Measurements from ENCODE around the gene ABLIM2. TPM values are rescaled to one million over a fixed set of nuclear protein-coding genes. Genes with fewer than 3 reads are reported as not detected.

The ABLIM2 gene
- total and polyA plus RNA-seq, 2 of the 13 experiments (the other 11 are each of a cell fraction or from before 2014, with no cell fraction given): 0.20 to 0.37 TPM

DNA sequence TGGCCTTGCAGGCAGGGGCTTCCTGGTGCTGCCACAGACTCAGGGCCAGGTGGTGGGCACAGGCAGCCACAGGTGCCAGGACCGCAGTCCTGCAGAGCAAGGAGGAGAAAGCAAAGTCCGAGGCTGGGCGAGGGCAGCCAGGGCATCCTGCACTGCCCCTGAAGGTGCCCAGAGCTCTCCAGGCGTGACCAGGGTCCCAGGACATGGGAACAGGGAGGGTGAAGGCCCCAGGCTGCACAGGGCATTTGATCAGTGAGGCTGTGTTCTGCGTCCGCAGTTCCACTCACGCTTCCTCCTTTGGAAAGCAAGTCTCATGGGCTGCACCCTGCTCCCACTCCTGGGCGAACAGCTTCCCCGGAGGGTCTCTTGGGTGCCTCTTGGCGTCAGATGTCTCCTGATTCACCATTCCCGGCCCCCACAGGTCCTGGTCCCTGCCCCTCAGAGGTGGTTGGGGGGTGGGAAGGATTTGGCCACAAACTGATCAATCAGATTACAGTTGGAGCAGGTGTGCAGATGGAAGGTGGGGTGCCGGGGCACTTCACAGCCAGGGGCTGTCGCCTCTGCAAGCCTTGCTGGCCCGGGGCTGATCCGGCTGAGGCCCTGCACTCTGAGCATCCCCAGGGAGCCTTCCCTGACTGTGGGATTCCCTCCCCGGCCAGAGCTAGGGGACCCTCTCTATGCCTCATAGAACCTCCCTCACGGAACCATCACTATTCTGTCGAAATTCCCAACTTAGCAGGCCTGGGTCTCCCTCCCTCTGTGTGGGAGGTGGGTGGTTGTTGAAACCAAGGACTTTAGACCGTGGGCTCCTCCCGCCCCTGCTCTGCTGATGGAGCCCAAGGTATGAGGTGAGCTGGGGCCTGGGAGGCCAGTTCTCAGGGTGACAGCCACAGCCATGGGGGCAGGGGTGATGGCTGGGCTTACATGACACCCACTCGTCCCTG, 43.8 kb upstream of the ABLIM2 start (continued):
- TF ChIP-seq ZNF577 (CRISPR knock-in tag; IDR thresholded peaks at IDR 0.05; ENCODE audit: borderline replicate concordance, low read depth) (no peak), ZNF749 (CRISPR knock-in tag; IDR thresholded peaks at IDR 0.05; ENCODE audit: borderline replicate concordance) (no peak), YY1 (IDR thresholded peaks at IDR 0.05; ENCODE audit: insufficient read depth, insufficient replicate concordance, low read depth, low read length) (no peak), ZNF644 (CRISPR knock-in tag; IDR thresholded peaks at IDR 0.05; ENCODE audit: low read depth) (peak; percentile 70; the same call in 1 of the 2 replicates), ZEB1 (IDR thresholded peaks at IDR 0.05; ENCODE audit: insufficient replicate concordance, low read depth) (peak; percentile 48), RBFOX2 (IDR thresholded peaks at IDR 0.05; ENCODE audit: low read depth, low read length) (peak; percentile 45; the same call in 1 of the 2 replicates), IRF2 (CRISPR knock-in tag; IDR thresholded peaks at IDR 0.05) (peak; percentile 68; the same call in 1 of the 2 replicates), SP1 (IDR thresholded peaks at IDR 0.05) (no peak), SP1 (CRISPR knock-in tag; IDR thresholded peaks at IDR 0.05) (0 out of 2 replicates have a peak, but pooled peaks have one; percentile 11), ZNF724P (CRISPR knock-in tag; IDR thresholded peaks at IDR 0.05; ENCODE audit: borderline replicate concordance) (0 out of 2 replicates have a peak, but pooled peaks have one; percentile 23), KDM6A (CRISPR knock-in tag; IDR thresholded peaks at IDR 0.05; ENCODE audit: low read depth) (peak; percentile 69; the same call in 1 of the 2 replicates), SRY (CRISPR knock-in tag; IDR thresholded peaks at IDR 0.05) (no peak), RCOR2 (CRISPR knock-in tag; IDR thresholded peaks at IDR 0.05) (peak; percentile 52; the same call in 1 of the 2 replicates), HIVEP1 (CRISPR knock-in tag; IDR thresholded peaks at IDR 0.05) (peak; percentile 71; the same call in 1 of the 2 replicates), ZNF136 (CRISPR knock-in tag; IDR thresholded peaks at IDR 0.05; ENCODE audit: low read depth) (no peak), ZNF556 (CRISPR knock-in tag; IDR thresholded peaks at IDR 0.05; ENCODE audit: borderline replicate concordance) (no peak), ZNF614 (CRISPR knock-in tag; IDR thresholded peaks at IDR 0.05; ENCODE audit: borderline replicate concordance) (peak; percentile 42; the same call in 1 of the 2 replicates), KAT7 (CRISPR knock-in tag; IDR thresholded peaks at IDR 0.05; ENCODE audit: borderline replicate concordance) (no peak), ZNF891 (CRISPR knock-in tag; IDR thresholded peaks at IDR 0.05) (peak; percentile 37; the same call in 1 of the 2 replicates)
- TF ChIP-seq, protein P1, sequence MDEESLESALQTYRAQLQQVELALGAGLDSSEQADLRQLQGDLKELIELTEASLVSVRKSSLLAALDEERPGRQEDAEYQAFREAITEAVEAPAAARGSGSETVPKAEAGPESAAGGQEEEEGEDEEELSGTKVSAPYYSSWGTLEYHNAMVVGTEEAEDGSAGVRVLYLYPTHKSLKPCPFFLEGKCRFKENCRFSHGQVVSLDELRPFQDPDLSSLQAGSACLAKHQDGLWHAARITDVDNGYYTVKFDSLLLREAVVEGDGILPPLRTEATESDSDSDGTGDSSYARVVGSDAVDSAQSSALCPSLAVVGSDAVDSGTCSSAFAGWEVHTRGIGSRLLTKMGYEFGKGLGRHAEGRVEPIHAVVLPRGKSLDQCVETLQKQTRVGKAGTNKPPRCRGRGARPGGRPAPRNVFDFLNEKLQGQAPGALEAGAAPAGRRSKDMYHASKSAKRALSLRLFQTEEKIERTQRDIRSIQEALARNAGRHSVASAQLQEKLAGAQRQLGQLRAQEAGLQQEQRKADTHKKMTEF (CRISPR knock-in tag; IDR thresholded peaks at IDR 0.05): peak; percentile 57
- TF ChIP-seq, protein P2, sequence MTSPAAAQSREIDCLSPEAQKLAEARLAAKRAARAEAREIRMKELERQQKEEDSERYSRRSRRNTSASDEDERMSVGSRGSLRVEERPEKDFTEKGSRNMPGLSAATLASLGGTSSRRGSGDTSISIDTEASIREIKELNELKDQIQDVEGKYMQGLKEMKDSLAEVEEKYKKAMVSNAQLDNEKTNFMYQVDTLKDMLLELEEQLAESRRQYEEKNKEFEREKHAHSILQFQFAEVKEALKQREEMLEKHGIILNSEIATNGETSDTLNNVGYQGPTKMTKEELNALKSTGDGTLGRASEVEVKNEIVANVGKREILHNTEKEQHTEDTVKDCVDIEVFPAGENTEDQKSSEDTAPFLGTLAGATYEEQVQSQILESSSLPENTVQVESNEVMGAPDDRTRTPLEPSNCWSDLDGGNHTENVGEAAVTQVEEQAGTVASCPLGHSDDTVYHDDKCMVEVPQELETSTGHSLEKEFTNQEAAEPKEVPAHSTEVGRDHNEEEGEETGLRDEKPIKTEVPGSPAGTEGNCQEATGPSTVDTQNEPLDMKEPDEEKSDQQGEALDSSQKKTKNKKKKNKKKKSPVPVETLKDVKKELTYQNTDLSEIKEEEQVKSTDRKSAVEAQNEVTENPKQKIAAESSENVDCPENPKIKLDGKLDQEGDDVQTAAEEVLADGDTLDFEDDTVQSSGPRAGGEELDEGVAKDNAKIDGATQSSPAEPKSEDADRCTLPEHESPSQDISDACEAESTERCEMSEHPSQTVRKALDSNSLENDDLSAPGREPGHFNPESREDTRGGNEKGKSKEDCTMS (CRISPR knock-in tag; conservative IDR thresholded peaks at IDR 0.05): no peak
- TF ChIP-seq, protein P3, sequence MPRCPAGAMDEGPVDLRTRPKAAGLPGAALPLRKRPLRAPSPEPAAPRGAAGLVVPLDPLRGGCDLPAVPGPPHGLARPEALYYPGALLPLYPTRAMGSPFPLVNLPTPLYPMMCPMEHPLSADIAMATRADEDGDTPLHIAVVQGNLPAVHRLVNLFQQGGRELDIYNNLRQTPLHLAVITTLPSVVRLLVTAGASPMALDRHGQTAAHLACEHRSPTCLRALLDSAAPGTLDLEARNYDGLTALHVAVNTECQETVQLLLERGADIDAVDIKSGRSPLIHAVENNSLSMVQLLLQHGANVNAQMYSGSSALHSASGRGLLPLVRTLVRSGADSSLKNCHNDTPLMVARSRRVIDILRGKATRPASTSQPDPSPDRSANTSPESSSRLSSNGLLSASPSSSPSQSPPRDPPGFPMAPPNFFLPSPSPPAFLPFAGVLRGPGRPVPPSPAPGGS (CRISPR knock-in tag; IDR thresholded peaks at IDR 0.05): peak; percentile 18; the same call in 1 of the 2 replicates
- TF ChIP-seq, protein P4, sequence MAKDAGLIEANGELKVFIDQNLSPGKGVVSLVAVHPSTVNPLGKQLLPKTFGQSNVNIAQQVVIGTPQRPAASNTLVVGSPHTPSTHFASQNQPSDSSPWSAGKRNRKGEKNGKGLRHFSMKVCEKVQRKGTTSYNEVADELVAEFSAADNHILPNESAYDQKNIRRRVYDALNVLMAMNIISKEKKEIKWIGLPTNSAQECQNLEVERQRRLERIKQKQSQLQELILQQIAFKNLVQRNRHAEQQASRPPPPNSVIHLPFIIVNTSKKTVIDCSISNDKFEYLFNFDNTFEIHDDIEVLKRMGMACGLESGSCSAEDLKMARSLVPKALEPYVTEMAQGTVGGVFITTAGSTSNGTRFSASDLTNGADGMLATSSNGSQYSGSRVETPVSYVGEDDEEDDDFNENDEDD (CRISPR knock-in tag; IDR thresholded peaks at IDR 0.05; ENCODE audit: borderline replicate concordance): 0 out of 2 replicates have a peak, but pooled peaks have one; percentile 44

Measured in HepG2 (cell line).